GM21723 (cell line): Measurements from ENCODE around the gene EXD3.

Experiments used
- ATAC-seq: cut with Tn5 transposase; IDR thresholded peaks from one replicate; pipeline ENCODE4 v1.9.1; 2021; ENCODE audit warnings: mild to moderate bottlenecking, moderate library complexity; ENCODE audit not compliant: unreplicated experiment

EXD3 gene

GRCh38 chr9:137311171-137311985, 111.6 kb downstream of the EXD3 start:
- no peak for ATAC-seq

- no peak for ATAC-seq
These were observed 112.5 kb downstream of the EXD3 start for GRCh38 chr9:137310189-137311052.

DNA sequence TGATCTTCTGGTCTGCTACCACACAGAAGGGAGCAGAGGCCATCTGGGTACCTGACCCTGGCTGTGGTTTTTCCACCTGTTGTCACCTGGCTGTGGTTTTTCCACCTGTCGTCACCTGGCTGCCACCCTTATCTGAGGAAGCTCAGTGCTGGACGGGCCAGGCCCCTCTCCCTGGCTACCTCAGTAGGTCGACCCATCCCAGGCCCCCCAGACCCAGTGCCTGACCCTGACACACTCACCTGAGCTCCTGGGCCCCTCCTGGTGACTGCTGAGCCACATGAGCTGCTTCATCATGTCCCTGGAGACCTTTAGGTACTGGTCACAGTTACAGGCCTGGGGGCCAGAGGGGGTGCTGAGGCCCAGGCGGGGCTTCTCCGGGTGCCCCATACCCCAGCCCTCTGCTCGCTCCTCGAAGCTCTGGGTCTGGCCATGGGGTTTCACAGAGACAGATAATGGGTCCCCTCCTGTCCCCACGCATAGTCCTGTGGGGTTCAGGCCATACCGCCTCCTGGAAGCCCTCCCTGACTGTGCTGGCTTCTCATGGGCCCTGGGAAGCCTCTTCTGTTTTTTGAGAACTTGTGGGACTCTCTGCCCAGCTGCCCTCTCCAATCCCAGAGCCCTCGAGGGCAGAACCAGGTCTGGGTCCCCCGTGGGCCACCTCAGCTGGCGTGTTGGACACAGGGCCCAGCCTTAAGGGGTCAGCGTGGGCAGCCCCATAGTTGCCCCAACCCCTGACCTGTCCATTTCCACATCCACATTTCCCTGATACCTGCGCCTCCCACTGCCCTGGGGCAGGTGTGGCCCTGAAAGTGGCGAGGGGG, 113.4 kb downstream of the EXD3 start:
- no peak for ATAC-seq

DNA sequence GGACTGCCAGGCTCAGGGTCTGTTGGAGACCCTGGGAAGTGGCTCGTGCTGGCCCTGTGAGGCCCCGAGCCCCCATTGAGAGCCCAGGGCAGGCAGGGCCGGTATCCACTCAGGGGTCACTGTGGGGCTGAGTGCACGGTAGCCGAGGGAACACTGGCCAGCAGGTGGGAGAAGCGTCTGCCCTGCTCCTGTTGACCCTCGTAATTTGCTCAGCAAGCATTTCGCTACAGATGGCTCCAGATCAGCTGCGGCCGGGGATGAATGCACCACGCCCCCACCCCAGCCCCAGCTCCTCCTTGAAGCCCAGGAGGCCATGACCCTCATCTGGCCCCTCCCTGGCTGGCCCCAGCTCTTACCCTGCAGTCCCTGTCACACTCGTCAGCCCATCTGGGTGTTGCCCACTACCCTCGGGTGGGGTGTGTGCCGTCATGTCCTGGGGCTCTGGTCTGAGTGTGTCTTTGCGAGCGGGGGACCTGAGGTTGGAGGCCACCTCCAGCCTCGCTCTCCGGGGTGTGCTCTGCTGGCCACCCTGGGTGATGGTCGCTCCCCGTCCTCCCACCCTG, 114.8 kb downstream of the EXD3 start:
- ATAC-seq = no peak

GRCh38 chr9:137307255-137308056, 115.5 kb downstream of the EXD3 start:
- ATAC-seq = no peak

DNA sequence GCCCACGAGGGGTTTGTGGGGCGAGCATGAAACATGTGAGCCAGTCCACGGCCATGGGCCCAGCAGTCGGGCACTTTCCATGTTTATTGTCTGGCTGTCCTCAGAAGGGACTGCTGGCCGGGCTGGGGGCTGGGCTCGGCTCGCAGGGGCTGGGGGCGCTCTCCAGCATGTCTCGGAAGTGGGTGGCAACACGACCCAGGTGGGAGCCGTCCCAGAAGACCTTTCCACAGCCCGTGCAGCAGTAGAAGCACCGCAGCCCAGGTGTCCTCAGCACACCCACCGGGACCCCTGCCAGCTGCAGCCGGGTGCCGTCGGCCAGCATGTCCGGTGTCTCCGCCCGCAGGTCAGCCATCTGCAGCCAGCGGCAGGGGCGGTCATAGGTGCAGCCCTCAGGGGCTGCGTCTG, 116.1 kb downstream of the EXD3 start:
- ATAC-seq = no peak

GRCh38 chr9:137306066-137306849, 116.7 kb downstream of the EXD3 start:
- ATAC-seq = no peak

DNA sequence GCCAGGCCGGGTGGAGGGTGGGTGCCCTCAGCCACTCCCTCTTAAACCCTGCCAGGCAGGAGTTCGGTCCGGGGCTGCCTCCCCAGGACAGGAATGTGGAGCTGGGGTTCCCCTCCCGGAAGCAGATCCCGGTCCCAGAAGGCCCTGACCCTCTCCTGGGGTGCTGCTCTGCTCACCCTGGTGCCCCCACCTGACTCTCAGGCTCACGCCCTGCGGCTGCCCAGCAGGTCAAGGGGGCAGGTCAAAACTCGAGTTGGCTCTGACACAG, 117.2 kb downstream of the EXD3 start:
- ATAC-seq = no peak

DNA sequence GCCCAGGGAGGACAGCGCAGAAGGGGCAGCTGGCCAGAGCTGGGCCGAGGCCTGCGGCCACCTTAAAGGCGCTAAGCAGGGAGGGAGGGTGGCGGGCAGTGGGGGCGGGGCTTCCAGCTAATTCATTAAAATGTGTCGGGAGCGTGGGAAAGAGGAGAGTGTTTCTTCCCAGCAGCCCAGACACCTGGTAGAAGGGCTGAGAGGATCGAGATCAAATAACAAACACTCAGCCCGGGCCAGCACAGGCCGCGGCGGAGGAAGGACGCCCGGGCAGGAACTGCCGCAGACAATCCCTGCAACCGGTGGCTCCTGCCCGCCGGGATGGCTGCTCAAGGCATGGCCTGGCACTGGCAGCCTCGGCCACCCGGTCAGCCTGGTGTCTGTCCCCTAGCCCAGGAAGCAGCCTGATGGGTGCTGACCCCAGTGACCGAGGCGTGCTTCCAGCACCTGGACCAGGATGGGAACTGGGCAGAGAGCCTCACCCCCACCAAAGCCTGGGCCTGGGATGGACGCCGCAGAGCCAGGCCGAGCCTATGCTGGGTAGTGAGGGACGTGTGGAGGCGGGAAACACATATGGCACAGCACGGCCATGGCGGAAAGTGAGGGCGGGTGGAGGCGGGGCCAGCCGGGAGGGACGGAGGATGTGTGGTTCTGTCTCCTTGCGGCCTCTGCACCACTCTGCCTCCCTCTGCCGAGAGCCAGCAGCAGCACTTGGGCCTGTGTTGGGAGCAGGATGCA, 117.7 kb downstream of the EXD3 start:
- no peak for ATAC-seq

DNA sequence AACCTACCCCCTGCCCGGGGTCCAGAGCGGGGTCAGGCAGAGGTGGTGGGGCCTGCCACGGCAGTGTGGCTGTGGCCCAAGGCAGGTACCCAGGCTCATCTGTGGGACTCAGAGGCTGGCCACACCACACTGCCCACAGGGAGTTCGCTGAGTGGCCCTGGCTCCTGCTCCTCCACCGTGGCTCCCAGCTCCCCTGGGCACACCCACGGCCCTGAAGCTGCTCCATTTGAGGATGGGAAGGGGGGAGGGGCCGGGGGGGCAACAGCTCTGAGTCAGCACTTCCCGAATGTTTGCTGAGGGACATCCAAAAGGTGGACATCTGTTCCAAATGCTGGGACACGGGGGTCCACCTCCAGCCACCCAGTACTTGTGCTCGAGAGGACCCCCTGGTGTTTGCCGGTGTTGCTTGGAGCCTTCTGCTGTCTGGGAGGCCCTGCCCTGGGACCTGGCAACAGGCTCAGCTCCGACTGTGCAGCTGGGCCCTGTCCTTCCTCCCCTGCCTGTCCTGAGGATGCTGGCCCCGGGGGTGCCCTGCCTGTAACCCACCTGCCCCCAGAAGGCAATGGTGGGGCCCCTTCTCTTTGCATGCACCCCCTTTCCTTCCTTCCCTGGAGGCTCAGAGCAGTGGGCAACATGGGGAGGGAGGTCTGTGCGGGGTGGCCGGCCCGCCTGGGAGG, 118.4 kb downstream of the EXD3 start:
- no peak for ATAC-seq

DNA sequence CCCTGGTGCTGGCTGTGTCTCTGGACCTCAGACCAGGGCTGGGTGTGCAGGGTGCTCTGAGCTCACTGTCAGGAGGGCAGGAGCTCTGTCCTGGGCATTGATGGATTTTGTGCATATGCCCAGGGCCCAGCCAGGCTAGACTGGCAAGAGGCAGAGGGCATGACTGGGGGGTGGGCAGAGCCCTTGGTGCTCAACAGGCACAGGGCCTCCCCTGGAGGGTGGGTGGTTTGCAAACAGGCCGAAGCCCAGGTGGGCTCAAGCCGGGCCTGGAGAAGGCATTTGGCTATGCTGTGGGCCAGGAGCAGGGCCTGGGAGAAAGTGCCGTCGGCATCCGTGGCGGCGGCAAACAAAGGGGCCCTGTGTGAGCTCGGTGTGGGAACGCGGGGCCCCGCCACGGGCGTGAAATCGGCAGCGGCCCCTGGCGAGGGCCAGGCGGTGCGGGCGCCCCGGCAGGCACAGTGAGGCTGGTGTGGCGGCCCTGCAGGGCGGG, 119.0 kb downstream of the EXD3 start:
- no peak for ATAC-seq

DNA sequence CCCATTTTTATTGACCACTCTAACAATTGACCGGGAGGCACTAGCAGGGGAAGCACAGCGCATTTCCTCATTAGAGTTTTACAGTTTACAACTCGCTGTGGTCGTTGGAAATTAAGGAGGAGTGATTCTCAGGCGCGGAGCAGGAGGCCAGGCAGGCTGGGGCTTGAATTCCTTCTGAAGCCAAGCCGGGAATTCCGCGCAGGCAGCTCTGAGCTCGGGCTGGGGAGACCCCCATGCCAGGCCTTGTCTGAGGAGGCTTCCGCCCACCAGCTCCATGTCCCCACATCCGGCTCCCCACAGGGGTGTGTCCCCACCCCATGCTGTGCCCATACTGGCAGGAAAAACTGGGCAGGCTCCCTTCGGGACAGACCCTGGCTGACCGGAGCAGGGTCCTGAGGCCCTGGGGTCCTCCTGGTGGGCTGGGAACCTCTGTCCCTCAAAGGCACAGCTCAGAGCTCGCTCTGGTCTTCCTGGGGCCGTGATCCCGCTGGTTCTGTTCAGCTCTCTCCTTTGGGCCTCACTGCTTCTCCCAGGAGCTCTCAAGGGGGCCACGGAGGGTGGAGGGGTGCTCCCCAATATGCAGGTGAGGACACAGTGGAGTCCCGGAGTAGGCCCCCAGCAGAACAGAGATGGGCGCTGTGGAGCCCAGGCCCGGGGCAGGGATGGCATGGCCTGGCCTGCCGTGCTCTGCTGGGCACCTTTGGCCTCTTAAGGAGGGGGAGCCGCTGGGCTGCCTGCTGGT, 119.6 kb downstream of the EXD3 start:
- ATAC-seq = no peak

GRCh38 chr9:137302449-137303150, 120.4 kb downstream of the EXD3 start:
- peak; percentile 43 for ATAC-seq

- ATAC-seq = peak; percentile 66
These were observed 120.9 kb downstream of the EXD3 start, which contains the start of gene NRARP for GRCh38 chr9:137302118-137302448. Gene NRARP (minus strand): TSS chr9:137302271. CDS start chr9:137301928, 343 bp downstream.

DNA sequence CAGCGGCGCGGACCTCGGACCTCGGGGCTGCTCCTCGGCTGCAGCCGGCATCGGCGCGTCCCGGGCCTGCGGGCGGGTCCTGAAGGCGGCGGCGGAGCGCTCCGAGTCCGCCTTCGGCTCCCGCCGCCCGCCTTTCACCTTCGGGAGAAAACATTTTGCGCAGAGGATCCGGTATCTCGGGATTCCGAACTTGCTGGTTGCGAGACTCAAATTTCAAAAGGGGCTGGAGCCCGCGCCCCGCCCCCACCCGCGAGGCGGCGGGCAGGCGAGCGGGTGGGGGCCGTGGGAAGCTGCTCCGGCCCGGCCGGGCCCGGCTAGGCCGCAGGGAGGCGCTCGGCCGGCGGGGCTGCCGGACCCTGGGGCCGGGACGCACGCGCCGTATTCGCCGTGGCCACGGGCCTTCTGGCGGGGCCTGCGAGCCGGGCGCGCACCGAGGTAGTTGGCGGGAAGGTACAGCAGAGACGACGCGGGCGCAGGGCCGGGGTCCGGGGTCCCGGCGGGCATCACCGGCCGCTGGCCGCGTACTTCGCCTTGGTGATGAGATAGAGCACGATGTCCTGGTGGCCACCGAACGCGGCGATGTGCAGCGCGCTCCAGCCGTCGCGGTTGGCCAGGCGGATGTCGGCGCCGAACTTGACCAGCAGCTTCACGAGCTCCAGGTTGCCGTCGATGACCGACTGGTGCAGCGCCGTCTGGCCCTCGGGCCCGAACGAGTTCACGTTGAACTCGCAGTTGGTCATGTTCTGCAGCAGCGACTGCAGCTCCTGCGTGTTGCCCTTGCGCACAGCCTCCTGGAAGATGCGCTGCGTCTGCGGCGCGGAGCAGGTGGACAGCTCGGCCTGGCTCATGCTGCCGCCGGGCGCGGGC, 121.6 kb downstream of the EXD3 start:
- no peak for ATAC-seq

GRCh38 chr9:137300567-137301080, 122.3 kb downstream of the EXD3 start:
- no peak for ATAC-seq
